ENCODE data around the gene SIRT7. TPM values are rescaled to one million over a fixed set of nuclear protein-coding genes. Genes with fewer than 3 reads are reported as not detected.

Gene SIRT7
- total RNA-seq, 1 experiment from 2014 or later, result 78.3 TPM

DNA sequence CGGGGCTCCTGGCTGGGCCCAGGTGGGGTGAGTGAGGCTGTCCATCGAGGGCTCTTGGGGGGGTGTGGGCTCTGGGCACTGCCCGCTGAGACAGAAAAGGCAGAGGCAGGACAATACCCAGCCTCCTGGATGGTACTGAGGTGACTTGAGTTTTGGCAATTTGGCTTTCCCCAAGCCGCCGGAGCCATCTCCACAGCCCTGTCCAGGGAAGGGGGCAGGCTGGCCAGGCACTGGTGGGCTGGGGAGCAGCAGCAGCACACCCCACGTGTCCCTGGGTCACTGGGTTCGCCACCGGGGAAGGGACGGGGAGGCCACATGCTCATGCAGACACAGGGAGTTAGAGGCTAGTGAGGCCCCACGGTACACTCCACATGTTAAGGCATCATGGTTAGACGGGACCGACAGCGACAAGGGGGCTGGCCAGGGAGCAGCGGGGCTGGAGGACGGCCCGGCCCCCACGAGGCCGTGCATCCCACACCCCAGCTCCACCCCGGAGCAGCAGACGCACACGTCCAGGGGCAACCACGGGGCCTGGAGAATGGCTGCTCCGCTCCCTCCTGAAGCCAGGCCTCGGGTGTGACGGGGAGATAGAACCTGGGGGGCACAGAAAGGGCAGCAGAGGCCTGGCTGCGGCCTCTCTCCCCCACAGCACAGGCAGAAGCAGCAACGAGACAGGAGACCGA, 49.8 kb downstream of the SIRT7 start:
- peaks cover 35% of the 10 kb centered on the region for H4K20me1 ChIP-seq (ENCODE audit: insufficient read depth)
- peaks cover 5% of the 10 kb centered on the region; the same call in 1 of the 2 replicates for H3K36me3 ChIP-seq (ENCODE audit: low read depth)

DNA sequence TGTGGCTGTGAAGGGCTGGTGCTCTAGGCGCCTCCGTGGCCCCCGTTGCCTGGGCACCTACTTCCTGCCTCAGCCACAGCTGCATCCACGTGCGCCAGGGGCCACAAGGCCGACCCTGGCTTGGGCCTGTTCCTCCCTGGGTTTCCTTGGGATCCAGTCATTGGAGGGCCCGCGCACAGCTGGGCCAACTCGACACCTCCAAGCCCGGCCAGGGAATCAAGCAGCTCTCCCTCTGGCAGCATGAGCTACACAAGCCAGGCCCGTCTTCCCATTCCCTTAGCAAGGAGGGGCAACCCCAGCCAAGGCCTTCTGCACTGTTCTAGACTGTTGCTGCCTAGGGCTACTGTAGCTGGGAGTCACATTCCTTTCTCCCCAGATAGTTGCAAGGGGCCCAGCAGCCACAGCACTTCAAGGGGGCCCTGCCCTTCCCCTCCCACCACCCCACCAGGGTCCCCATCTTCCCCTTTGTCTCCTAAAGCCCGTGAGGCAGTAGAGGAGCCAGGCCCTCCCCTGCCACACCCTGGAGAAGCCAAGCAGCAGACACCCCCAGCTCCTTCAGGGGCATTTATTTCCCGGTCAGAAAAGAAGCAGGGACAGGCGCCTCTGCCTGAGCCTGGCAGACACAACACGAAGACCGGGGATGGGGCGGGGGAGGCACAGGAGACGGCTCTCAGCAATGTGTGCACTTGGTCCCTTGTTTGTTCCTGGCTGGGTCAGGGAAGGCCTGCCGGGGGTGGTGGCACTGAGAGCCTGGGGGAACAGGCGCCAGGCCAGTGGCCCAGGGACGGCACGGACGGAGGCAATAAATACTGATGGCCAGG, 50.6 kb downstream of the SIRT7 start:
- no peaks in the 10 kb centered on the region for H3K9me2 ChIP-seq (ENCODE audit: insufficient read depth)
- ChIA-PET CTCF (interaction anchor here (0.7 kb wide), 1 partner anchor 132 kb away, joined by 9 read pairs; no protein-coding TSS in a partner anchor), POLR2A (ENCODE audit: unreplicated experiment) (interaction anchor here (0.5 to 0.7 kb wide), 3 partner anchors 154 to 170 kb away, joined by 3 to 11 read pairs (median 8); partner anchors contain the start of gene CENPX)
- DNase-seq, result peak in 1 of 2 experiments; percentile 52
- no TSS peak for BruUV-seq (replicated peaks)
- H3K9me3 ChIP-seq (ENCODE audit: insufficient read depth, low read depth), result no peaks in the 10 kb centered on the region
- 0 out of 2 replicates have a peak, but pooled peaks cover 10% of the 10 kb centered on the region for H3K4me1 ChIP-seq (replicated peaks; ENCODE audit: insufficient read depth)
- H3K36me3 ChIP-seq (ENCODE audit: low read depth), result peaks cover 10% of the 10 kb centered on the region; the same call in 1 of the 2 replicates
- no peak overlapping the region for H3K4me2 ChIP-seq
- TF ChIP-seq EZH2 (IDR thresholded peaks at IDR 0.05; ENCODE audit: low read depth), result no peak
- TF ChIP-seq, protein P1, sequence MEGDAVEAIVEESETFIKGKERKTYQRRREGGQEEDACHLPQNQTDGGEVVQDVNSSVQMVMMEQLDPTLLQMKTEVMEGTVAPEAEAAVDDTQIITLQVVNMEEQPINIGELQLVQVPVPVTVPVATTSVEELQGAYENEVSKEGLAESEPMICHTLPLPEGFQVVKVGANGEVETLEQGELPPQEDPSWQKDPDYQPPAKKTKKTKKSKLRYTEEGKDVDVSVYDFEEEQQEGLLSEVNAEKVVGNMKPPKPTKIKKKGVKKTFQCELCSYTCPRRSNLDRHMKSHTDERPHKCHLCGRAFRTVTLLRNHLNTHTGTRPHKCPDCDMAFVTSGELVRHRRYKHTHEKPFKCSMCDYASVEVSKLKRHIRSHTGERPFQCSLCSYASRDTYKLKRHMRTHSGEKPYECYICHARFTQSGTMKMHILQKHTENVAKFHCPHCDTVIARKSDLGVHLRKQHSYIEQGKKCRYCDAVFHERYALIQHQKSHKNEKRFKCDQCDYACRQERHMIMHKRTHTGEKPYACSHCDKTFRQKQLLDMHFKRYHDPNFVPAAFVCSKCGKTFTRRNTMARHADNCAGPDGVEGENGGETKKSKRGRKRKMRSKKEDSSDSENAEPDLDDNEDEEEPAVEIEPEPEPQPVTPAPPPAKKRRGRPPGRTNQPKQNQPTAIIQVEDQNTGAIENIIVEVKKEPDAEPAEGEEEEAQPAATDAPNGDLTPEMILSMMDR (conservative IDR thresholded peaks at IDR 0.05), result no peak
- no peaks in the 10 kb centered on the region for H3K27me3 ChIP-seq (ENCODE audit: insufficient read depth, low read depth)
- H3K4me3 ChIP-seq, result no peak overlapping the region
- H3F3A ChIP-seq (ENCODE audit: insufficient read depth, low read depth), result peaks cover 63% of the 10 kb centered on the region
- H2AFZ ChIP-seq, result no peak overlapping the region
- H4K20me1 ChIP-seq (ENCODE audit: insufficient read depth), result peaks cover 40% of the 10 kb centered on the region
- peaks cover 45% of the 10 kb centered on the region for H3K79me2 ChIP-seq (ENCODE audit: low read depth)
- H3K27ac ChIP-seq, result no peak overlapping the region
- intact Hi-C loops (cut with micrococcal nuclease; ENCODE audit: unreplicated experiment), result loop anchor here (5.0 kb wide), 1 partner anchor 60 kb away; the partner anchor contains the start of gene MAFG

More for the DNA sequence above, 49.8 kb downstream of the SIRT7 start:
- no peak overlapping the region for H2AFZ ChIP-seq
- no peak for DNase-seq
- 0 out of 2 replicates have a peak, but pooled peaks cover 14% of the 10 kb centered on the region for H3K4me1 ChIP-seq (replicated peaks; ENCODE audit: insufficient read depth)
- intact Hi-C loops (cut with micrococcal nuclease; ENCODE audit: unreplicated experiment), result loop anchor here (1.0 to 5.0 kb wide), 2 partner anchors 44 to 59 kb away; partner anchors contain the start of gene MAFG
- H3K9me2 ChIP-seq (ENCODE audit: insufficient read depth), result no peaks in the 10 kb centered on the region
- TF ChIP-seq, protein P1 (conservative IDR thresholded peaks at IDR 0.05), result no peak
- no peak for TF ChIP-seq EZH2 (IDR thresholded peaks at IDR 0.05; ENCODE audit: low read depth)
- no peak overlapping the region for H3K4me3 ChIP-seq
- no peak overlapping the region for H3K27ac ChIP-seq
- POLR2A ChIA-PET (ENCODE audit: unreplicated experiment), result interaction anchor here (0.5 kb wide), 1 partner anchor 154 kb away, joined by 11 read pairs; the partner anchor contains the start of gene CENPX
- no peak overlapping the region for H3K4me2 ChIP-seq
- peaks cover 45% of the 10 kb centered on the region for H3K79me2 ChIP-seq (ENCODE audit: low read depth)
- BruUV-seq (replicated peaks), result TSS peak; percentile 31
- H3F3A ChIP-seq (ENCODE audit: insufficient read depth, low read depth), result peaks cover 66% of the 10 kb centered on the region
- H3K27me3 ChIP-seq (ENCODE audit: insufficient read depth, low read depth), result no peaks in the 10 kb centered on the region
- no peaks in the 10 kb centered on the region for H3K9me3 ChIP-seq (ENCODE audit: insufficient read depth, low read depth)
- CTCF ChIA-PET, result interaction anchor here (0.7 kb wide), 1 partner anchor 133 kb away, joined by 9 read pairs; no protein-coding TSS in a partner anchor
